Vagina (tissue), 2 donors: ENCODE results near the gene DHRS4.
"Not testable (repeated sequence)": the region's sequence is repeated elsewhere in the genome, so short reads cannot be mapped to it uniquely, and the experiment has no call there.

ENCODE experiments used
- CTCF ChIP-seq, 3 experiments: fragments of 450-650 bp in 2 of 3; fragments of 200-600 bp in 1 of 3; sonication (generic) in 1 of 3; IDR thresholded peaks; one replicate each; pipeline ENCODE4 v1.5.1; 2017 to 2019; ENCODE audit warnings: antibody characterized with exemption in 3 of 3, mild to moderate bottlenecking in 2 of 3, moderate library complexity in 2 of 3
- POLR2A ChIP-seq, 2 donors: fragments of 450-650 bp; IDR thresholded peaks; one replicate each; pipeline ENCODE4 v1.6.1; 2017; ENCODE audit warnings: antibody characterized with exemption in 2 of 2, mild to moderate bottlenecking in 2 of 2, moderate library complexity in 2 of 2
- POLR2AphosphoS5 ChIP-seq, 2 donors: sonication (generic); formaldehyde crosslinking; IDR thresholded peaks; one replicate each; pipeline ENCODE4 v1.9.0; 2017; ENCODE audit warnings: antibody characterized with exemption in 2 of 2, mild to moderate bottlenecking in 2 of 2, low read depth in 1 of 2; ENCODE audit not compliant: insufficient read depth in 1 of 2

- not testable (repeated sequence) for TF ChIP-seq CTCF (IDR thresholded peaks at IDR 0.05); POLR2AphosphoS5 (IDR thresholded peaks at IDR 0.05; ENCODE audit: insufficient read depth in 1 of 2, low read depth in 1 of 2); POLR2A (IDR thresholded peaks at IDR 0.05)
These were observed 16.1 kb downstream of the DHRS4 start for GRCh38 chr14:23969481-23970282.
